Stomach (tissue), 4 donors: ENCODE results near the gene KCNN3.

Experiments used
- EP300 ChIP-seq: sonication (generic); formaldehyde crosslinking; IDR thresholded peaks from one replicate; pipeline ENCODE4 v1.6.1; 2017; ENCODE audit warnings: antibody characterized with exemption
- POLR2AphosphoS5 ChIP-seq, 3 donors: sonication (generic); formaldehyde crosslinking; IDR thresholded peaks; one replicate each; pipeline ENCODE4 v1.6.1; 2016; ENCODE audit warnings: antibody characterized with exemption in 3 of 3
- TF ChIP-seq, protein P1 (sequence below), 7 experiments: fragments of 450-650 bp in 4 of 7; fragments of 200-600 bp in 3 of 7; sonication (generic) in 3 of 7; IDR thresholded peaks; one replicate each; pipeline ENCODE4 v1.5.1; 2016 to 2019; ENCODE audit warnings: antibody characterized with exemption in 7 of 7, control low read depth in 2 of 7, mild to moderate bottlenecking in 1 of 7

DNA sequence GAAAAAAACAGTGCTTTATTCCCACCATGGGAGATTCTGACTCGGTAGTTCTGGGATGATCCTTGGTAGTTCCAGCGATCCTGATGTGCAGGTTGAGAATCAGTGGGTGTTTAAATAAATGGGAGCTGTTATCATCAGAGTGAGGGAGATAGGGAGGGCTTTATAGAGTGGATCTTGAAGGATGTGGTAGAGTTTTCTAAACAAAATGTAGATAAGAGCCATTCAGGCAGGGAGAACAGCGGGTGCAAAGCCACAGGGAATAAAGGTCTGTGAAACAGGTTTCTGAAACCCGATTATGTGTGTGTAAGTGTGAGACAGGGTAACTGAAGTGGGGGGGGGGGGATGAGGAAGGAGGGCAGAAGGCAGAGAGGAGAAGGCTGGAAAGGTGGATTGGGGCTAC, 186.3 kb downstream of the KCNN3 start:
- TF ChIP-seq, protein P1, sequence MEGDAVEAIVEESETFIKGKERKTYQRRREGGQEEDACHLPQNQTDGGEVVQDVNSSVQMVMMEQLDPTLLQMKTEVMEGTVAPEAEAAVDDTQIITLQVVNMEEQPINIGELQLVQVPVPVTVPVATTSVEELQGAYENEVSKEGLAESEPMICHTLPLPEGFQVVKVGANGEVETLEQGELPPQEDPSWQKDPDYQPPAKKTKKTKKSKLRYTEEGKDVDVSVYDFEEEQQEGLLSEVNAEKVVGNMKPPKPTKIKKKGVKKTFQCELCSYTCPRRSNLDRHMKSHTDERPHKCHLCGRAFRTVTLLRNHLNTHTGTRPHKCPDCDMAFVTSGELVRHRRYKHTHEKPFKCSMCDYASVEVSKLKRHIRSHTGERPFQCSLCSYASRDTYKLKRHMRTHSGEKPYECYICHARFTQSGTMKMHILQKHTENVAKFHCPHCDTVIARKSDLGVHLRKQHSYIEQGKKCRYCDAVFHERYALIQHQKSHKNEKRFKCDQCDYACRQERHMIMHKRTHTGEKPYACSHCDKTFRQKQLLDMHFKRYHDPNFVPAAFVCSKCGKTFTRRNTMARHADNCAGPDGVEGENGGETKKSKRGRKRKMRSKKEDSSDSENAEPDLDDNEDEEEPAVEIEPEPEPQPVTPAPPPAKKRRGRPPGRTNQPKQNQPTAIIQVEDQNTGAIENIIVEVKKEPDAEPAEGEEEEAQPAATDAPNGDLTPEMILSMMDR (IDR thresholded peaks at IDR 0.05), result no peak
- TF ChIP-seq EP300 (no peak), POLR2AphosphoS5 (IDR thresholded peaks at IDR 0.05) (no peak)
